ENCODE data around the gene CLTA.
A peak's percentile ranks its signal among the peaks of the same experiment; 100 is the strongest.
"Not testable (repeated sequence)": the region's sequence is repeated elsewhere in the genome, so short reads cannot be mapped to it uniquely, and the experiment has no call there.

The CLTA gene

GRCh38 chr9:36163049-36163785, 27.5 kb upstream of the CLTA start:
- peaks cover 42% of the 10 kb centered on the region for H3K27me3 Mint-ChIP-seq
- H3K4me1 Mint-ChIP-seq = peaks cover 28% of the 10 kb centered on the region
- DNase-seq = no peak
- H3K9me3 Mint-ChIP-seq = no peaks in the 10 kb centered on the region
- CTCF ChIA-PET = interaction anchor here (0.9 to 8.2 kb wide), 8 partner anchors 11 to 155 kb away, joined by 3 to 221 read pairs (median 5); partner anchors contain the start of gene GLIPR2
- no peak overlapping the region for H3K4me3 Mint-ChIP-seq
- peaks cover 16% of the 10 kb centered on the region for H3K36me3 Mint-ChIP-seq
- no peak overlapping the region for H3K27ac Mint-ChIP-seq

DNA sequence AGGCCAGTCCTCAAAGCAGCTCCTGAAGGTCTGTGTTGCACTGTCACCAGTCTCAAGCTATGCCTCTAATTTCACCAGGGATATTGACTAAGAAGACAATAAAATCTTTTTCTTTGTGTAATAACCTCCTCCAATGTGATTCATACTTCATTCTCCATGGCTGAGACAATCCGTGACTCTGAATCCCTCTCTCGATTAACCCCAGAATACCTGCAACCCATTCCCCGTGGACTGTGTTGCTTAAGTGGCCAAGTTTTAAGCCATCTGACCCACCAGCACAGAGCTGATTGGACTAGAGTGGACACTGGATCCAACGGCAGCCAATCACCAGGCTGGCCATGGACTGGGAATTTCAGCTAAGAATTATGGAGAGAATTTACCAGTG, 26.9 kb upstream of the CLTA start:
- H3K4me1 Mint-ChIP-seq = peaks cover 24% of the 10 kb centered on the region
- H3K27ac Mint-ChIP-seq = no peak overlapping the region
- H3K4me3 Mint-ChIP-seq = no peak overlapping the region

DNA sequence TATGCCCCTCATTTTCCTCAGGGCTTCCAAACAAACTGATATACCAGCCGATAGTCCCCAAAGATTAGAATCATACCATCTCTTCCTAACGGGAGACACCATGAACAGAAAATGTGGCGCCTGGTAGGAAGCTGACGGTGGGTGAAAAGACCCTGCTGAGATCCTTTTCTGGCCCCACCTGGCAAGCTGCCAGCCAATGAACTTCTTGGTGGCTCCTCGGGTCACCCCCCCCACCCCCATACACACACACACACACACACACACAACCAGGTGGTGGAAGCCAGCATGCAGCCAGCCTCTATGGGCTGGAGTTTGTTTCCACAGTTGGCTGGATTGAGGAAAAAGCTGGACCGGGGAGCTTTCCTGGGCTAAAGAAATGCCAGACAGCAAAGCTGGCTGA, 26.3 kb upstream of the CLTA start:
- no peak overlapping the region for H3K27ac Mint-ChIP-seq
- H3K9me3 Mint-ChIP-seq = no peaks in the 10 kb centered on the region
- no peak overlapping the region for H3K4me3 Mint-ChIP-seq
- H3K27me3 Mint-ChIP-seq = peaks cover 52% of the 10 kb centered on the region
- peaks cover 11% of the 10 kb centered on the region for H3K36me3 Mint-ChIP-seq
- DNase-seq = no peak
- H3K4me1 Mint-ChIP-seq = peaks cover 24% of the 10 kb centered on the region
- CTCF ChIA-PET = interaction anchor here (0.9 to 8.2 kb wide), 10 partner anchors 10 to 156 kb away, joined by 3 to 221 read pairs (median 6); no protein-coding TSS in a partner anchor

More for the DNA sequence above, 26.9 kb upstream of the CLTA start:
- Mint-ChIP-seq H3K36me3 (peaks cover 12% of the 10 kb centered on the region), H3K27me3 (peaks cover 46% of the 10 kb centered on the region), H3K9me3 (no peaks in the 10 kb centered on the region)
- CTCF ChIA-PET = interaction anchor here (0.9 to 8.2 kb wide), 11 partner anchors 9 to 156 kb away, joined by 3 to 221 read pairs (median 5); partner anchors contain the start of gene GLIPR2
- DNase-seq = no peak

GRCh38 chr9:36164989-36165388, 25.7 kb upstream of the CLTA start:
- no peak for DNase-seq
- Mint-ChIP-seq H3K36me3 (peaks cover 9% of the 10 kb centered on the region), H3K4me3 (peak overlapping the region; percentile 16), H3K4me1 (peaks cover 24% of the 10 kb centered on the region), H3K27ac (no peak overlapping the region), H3K9me3 (no peaks in the 10 kb centered on the region), H3K27me3 (peaks cover 58% of the 10 kb centered on the region)
- CTCF ChIA-PET = interaction anchor here (1.2 to 8.2 kb wide), 9 partner anchors 10 to 157 kb away, joined by 3 to 221 read pairs (median 6); no protein-coding TSS in a partner anchor

DNA sequence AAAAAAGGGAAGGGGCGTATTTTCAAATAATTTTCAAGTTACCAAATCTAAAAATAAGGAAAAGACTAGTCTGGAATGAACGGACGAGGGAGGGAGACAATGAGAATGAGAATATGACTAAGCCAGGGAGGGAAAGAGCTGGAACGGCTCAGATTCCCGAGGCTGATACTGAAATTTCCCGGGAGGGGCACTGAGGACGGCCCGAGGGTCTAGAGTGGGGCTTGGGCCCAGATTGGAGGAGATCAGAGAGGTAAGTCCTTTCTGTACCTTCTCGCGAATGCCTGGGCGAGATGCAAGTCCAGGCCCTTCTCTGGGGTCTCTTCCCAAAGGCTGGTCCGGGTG, 24.9 kb upstream of the CLTA start:
- Mint-ChIP-seq H3K4me1 (peaks cover 21% of the 10 kb centered on the region), H3K27ac (no peak overlapping the region), H3K9me3 (no peaks in the 10 kb centered on the region), H3K27me3 (peaks cover 61% of the 10 kb centered on the region), H3K36me3 (peaks cover 6% of the 10 kb centered on the region), H3K4me3 (peak overlapping the region; percentile 23)
- no peak for DNase-seq
- CTCF ChIA-PET = interaction anchor here (1.1 to 8.2 kb wide), 12 partner anchors 17 to 207 kb away, joined by 3 to 221 read pairs (median 6); no protein-coding TSS in a partner anchor

GRCh38 chr9:36166168-36166927, 24.4 kb upstream of the CLTA start:
- no peak overlapping the region for H3K27ac Mint-ChIP-seq
- H3K4me1 Mint-ChIP-seq = peaks cover 20% of the 10 kb centered on the region
- H3K27me3 Mint-ChIP-seq = peaks cover 61% of the 10 kb centered on the region
- CTCF ChIA-PET = interaction anchor here (0.7 to 8.2 kb wide), 22 partner anchors 14 to 562 kb away, joined by 3 to 221 read pairs (median 4); partner anchors contain the start of genes CLTA and GLIPR2
- peaks cover 5% of the 10 kb centered on the region for H3K36me3 Mint-ChIP-seq
- H3K4me3 Mint-ChIP-seq = peak overlapping the region; percentile 68
- DNase-seq = peak; percentile 85
- H3K9me3 Mint-ChIP-seq = no peaks in the 10 kb centered on the region

DNA sequence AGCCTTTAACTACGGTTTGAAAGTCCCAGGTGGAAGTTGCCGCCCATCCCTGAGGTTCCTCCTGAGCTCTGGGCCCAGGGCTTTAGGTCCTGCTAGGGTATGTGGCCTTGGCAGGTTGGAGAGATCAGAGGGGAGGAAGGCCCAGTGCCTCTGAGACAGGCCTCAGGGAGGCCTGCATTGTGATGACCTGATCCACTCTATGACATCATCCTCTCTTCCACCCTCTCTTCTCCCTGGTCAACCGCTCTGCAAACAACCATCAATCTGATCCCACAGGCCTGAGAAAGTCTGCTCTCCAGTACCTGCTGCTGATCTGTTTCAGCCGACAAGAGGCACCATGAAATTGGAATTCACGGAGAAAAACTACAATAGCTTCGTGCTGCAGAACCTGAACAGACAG, 21.6 kb upstream of the CLTA start, which contains the start of gene CCIN:
Gene CCIN, plus strand, starts transcription at position 223 of the 400 bp plus-strand sequence. Its CDS starts 115 bp downstream, at position 338.
- CTCF ChIA-PET = interaction anchor here (0.8 to 8.2 kb wide), 6 partner anchors 20 to 560 kb away, joined by 3 to 221 read pairs (median 4); no protein-coding TSS in a partner anchor
- Mint-ChIP-seq H3K27ac (no peak within 1 kb of the TSS), H3K4me3 (no peak within 1 kb of the TSS), H3K9me3 (no peaks in the 10 kb centered on the region), H3K27me3 (peaks cover 76% of the 10 kb centered on the region), H3K4me1 (peaks cover 16% of the 10 kb centered on the region), H3K36me3 (no peaks in the 10 kb centered on the region)
- no peak for DNase-seq

DNA sequence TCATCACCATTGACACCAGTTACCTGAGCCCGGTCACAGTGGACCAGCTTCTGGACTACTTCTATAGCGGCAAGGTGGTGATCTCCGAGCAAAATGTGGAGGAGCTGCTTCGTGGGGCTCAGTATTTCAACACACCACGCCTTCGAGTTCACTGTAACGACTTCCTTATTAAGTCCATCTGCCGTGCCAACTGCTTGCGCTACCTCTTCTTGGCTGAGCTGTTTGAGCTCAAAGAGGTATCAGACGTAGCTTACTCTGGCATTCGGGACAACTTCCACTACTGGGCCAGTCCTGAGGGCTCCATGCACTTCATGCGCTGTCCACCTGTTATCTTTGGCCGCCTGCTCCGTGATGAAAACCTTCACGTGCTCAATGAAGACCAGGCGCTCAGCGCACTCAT, 21.0 kb upstream of the CLTA start:
- no peak overlapping the region for H3K4me3 Mint-ChIP-seq
- peaks cover 75% of the 10 kb centered on the region for H3K27me3 Mint-ChIP-seq
- H3K27ac Mint-ChIP-seq = no peak overlapping the region
- H3K4me1 Mint-ChIP-seq = peaks cover 16% of the 10 kb centered on the region
- no peak for DNase-seq
- H3K36me3 Mint-ChIP-seq = no peaks in the 10 kb centered on the region
- CTCF ChIA-PET = interaction anchor here (0.6 to 8.2 kb wide), 4 partner anchors 20 to 163 kb away, joined by 3 to 221 read pairs (median 4); no protein-coding TSS in a partner anchor
- no peaks in the 10 kb centered on the region for H3K9me3 Mint-ChIP-seq

- H3K36me3 Mint-ChIP-seq = no peaks in the 10 kb centered on the region
- CTCF ChIA-PET = interaction anchor here (1.5 to 8.2 kb wide), 2 partner anchors 69 to 163 kb away, joined by 4 to 221 read pairs; no protein-coding TSS in a partner anchor
These were observed 20.2 kb upstream of the CLTA start for GRCh38 chr9:36170531-36170930.

GRCh38 chr9:36173861-36174260, 16.9 kb upstream of the CLTA start:
- peaks cover 6% of the 10 kb centered on the region for H3K4me1 Mint-ChIP-seq
- DNase-seq = no peak
- H3K36me3 Mint-ChIP-seq = no peaks in the 10 kb centered on the region
- CTCF ChIA-PET = interaction anchor here (1.4 kb wide), 1 partner anchor 73 kb away, joined by 3 read pairs; no protein-coding TSS in a partner anchor
- no peak overlapping the region for H3K4me3 Mint-ChIP-seq
- peaks cover 49% of the 10 kb centered on the region for H3K27me3 Mint-ChIP-seq
- no peaks in the 10 kb centered on the region for H3K9me3 Mint-ChIP-seq
- no peak overlapping the region for H3K27ac Mint-ChIP-seq

More at GRCh38 chr9:36170531-36170930, 20.2 kb upstream of the CLTA start:
- no peaks in the 10 kb centered on the region for H3K9me3 Mint-ChIP-seq
- peaks cover 11% of the 10 kb centered on the region for H3K4me1 Mint-ChIP-seq
- no peak overlapping the region for H3K4me3 Mint-ChIP-seq
- no peak overlapping the region for H3K27ac Mint-ChIP-seq
- no peak for DNase-seq
- H3K27me3 Mint-ChIP-seq = peaks cover 72% of the 10 kb centered on the region

DNA sequence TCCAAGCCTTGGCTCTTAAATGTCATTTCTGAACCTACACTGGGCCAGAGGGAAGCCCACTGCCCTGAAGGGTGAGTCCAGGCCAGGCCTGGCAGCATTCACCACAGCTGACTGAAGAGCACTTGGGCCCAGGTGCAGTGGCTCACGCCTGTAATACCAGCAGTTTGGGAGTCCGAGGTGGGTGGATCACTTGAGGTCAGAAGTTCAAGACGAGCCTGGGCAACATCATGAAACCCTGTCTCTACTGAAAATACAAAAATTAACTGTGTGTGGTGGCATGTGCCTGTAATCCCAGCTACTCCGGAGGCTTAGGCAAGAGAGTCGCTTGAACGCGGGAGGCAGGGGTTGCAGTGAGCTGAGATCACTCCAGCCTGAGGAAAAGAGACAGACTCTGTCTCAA, 16.4 kb upstream of the CLTA start:
- H3K36me3 Mint-ChIP-seq = no peaks in the 10 kb centered on the region
- H3K4me1 Mint-ChIP-seq = peaks cover 10% of the 10 kb centered on the region
- peaks cover 45% of the 10 kb centered on the region for H3K27me3 Mint-ChIP-seq
- H3K9me3 Mint-ChIP-seq = no peaks in the 10 kb centered on the region
- H3K27ac Mint-ChIP-seq = no peak overlapping the region
- CTCF ChIA-PET = interaction anchor here (2.3 kb wide), 1 partner anchor 72 kb away, joined by 6 read pairs; no protein-coding TSS in a partner anchor
- no peak for DNase-seq
- no peak overlapping the region for H3K4me3 Mint-ChIP-seq

GRCh38 chr9:36174731-36175130, 16.0 kb upstream of the CLTA start:
- Mint-ChIP-seq H3K27ac (no peak overlapping the region), H3K36me3 (no peaks in the 10 kb centered on the region), H3K4me1 (peaks cover 10% of the 10 kb centered on the region), H3K4me3 (no peak overlapping the region), H3K9me3 (no peaks in the 10 kb centered on the region), H3K27me3 (peaks cover 40% of the 10 kb centered on the region)
- DNase-seq = no peak
- CTCF ChIA-PET = interaction anchor here (2.3 kb wide), 1 partner anchor 72 kb away, joined by 6 read pairs; no protein-coding TSS in a partner anchor

DNA sequence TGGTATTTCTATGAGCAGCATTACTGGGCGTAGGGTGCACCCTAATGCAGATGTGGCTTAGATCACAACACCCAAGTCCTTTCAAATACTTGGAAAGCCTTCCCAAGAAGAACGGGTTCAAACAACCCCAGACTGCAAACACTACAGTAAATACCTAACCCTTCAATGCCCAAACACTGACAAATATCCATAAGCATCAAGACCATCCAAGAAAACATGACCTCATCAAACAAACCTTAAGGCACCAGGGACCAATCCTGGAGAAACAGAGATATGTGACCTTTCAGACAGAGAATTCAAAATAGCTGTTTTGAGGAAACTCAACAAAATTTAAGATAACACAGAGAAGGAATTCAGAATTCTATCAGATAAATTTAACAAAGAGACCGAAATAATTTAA, 15.5 kb upstream of the CLTA start:
- CTCF ChIA-PET = interaction anchor here (2.3 kb wide), 1 partner anchor 73 kb away, joined by 6 read pairs; no protein-coding TSS in a partner anchor
- not testable (repeated sequence) for DNase-seq, H3K4me3 Mint-ChIP-seq, H3K27ac Mint-ChIP-seq, H3K9me3 Mint-ChIP-seq, H3K36me3 Mint-ChIP-seq, H3K4me1 Mint-ChIP-seq
- peaks cover 35% of the 10 kb centered on the region for H3K27me3 Mint-ChIP-seq

DNA sequence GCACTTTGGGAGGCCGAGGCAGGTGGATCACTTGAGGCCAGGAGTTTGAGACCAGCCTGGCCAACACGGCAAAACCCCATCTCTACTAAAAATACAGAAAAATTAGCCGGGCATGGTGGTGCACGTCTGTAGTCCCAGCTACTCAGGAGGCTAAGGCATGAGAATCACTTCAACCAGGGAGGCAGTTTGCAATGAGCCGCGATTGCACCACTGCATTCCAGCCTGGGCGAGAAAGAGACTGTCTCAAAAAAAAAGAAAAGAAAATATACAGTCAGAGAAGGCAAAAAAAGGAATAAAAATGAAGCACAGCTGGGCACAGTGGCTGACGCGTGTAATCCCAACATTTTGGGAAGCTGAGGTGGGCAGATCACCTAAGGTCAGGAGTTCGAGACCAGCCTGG, 14.2 kb upstream of the CLTA start:
- DNase-seq, H3K36me3 Mint-ChIP-seq, H3K4me1 Mint-ChIP-seq, H3K9me3 Mint-ChIP-seq, H3K27ac Mint-ChIP-seq, H3K4me3 Mint-ChIP-seq: not testable (repeated sequence)
- CTCF ChIA-PET = interaction anchor here (2.3 kb wide), 1 partner anchor 74 kb away, joined by 6 read pairs; no protein-coding TSS in a partner anchor
- H3K27me3 Mint-ChIP-seq = peaks cover 35% of the 10 kb centered on the region

All from activated naive CD4-positive, alpha-beta T cell treated with anti-CD3 and anti-CD28 coated beads, Interleukin-2, amount 10 ng/mL, durations not matched to agents 7 days and 5 days (primary cell).